ENCODE measurements around the gene DBT.

GRCh38 chr1:100287162-100287561, 37.5 kb upstream of the DBT start:
- no peak for TF ChIP-seq CTCF (IDR thresholded peaks at IDR 0.05)
- TF ChIP-seq POLR2A (IDR thresholded peaks at IDR 0.05; ENCODE audit: low read depth), result no peak
